Dermis blood vessel endothelial cell (primary cell): Measurements from ENCODE around the gene ITGA2. TPM values are rescaled to one million over a fixed set of nuclear protein-coding genes. Genes with fewer than 3 reads are reported as not detected.

ENCODE experiments used
- DNase-seq: peaks from one replicate; pipeline ENCODE4 v3.0.0; 2010
- total RNA-seq: library from RNA; depleted of rRNA; stranded (reverse); fragments of >200 nt; gene quantifications from 2 replicates; pipeline ENCODE4 v1.2.3, GENCODE V29; 2014

ITGA2 gene
- total RNA-seq, 1 donor from 2014 or later: 44.9 TPM

DNA sequence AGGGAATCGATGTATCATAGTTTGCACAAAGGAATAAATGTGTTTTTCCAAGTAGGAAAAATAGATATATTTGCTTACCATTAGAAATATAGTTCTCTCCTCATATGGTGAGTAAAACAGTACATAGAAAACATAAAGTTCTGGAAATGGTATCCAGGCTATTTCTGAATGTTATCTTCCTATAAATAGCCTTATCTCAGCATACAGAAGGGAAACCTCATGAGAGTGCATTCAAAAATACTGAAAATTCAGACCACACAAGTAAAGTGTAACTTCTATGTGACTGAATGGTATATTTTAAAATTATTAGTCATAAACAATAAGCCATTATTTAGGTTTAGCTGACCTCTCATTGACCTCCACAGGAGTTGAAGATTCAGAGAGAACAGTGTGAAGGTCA lies 76.9 kb downstream of the ITGA2 start:
- no peak for DNase-seq

DNA sequence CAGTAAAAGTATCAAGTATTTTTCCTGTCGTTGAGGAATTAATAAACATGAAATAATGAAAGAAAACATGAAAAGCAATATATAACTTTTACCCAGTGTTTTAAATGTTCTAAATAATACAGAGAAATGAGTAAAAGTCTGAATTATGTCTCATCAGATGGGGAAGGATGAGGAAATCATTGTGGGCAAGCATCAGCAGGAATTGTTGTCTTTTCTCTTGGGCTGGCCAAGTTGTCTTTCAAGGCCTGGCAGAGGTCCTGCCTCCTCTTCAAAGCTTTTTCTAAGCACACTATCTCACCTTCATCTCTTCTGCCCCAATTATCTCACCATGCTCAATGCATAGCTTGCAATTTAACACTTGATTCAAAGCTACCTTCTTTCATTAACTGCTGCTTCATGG lies 78.5 kb downstream of the ITGA2 start:
- no peak for DNase-seq

DNA sequence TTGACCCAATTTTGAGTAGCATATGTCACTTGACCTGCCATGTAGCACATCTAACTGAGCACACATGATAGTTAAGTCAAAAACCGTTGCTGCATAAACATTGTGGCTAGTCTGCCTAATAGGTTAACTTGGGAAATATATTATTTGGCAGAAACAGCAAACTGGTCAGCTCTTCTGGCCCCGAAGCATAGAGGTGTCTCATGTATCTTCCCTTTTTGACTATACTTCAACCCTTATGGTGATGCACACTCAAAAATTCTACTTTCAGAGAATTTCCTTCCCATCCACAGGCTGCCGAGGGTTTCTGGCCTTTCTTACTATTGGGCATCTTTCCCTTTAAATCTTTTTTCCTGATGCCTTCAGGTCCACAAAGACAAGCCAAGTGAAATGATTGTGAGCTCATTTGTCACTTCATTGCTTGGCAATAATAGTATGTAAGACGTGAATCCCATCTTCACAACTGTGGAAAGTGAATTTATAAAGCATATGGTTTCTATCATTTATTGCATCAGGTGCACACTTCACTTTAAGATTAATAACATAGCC lies 79.2 kb downstream of the ITGA2 start:
- no peak for DNase-seq

DNA sequence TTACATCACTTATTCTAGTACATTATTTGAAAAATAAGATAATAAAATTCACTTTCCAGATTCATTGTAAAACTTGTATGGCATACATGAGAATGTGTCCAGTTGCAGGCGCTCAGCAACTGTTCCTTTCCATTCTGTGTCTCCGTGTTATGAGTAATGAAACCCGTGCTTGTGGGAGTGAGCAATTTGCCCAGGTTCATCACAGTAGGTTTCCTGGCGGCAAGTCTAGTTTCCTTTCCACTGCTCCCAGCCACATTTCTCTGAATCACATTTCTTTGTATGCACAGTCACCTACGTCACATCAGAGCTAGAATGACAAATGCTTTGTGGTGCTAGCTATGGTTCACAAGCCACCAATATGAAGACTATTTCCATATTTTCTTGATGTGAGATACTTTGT lies 80.5 kb downstream of the ITGA2 start:
- DNase-seq: peak; percentile 98

DNA sequence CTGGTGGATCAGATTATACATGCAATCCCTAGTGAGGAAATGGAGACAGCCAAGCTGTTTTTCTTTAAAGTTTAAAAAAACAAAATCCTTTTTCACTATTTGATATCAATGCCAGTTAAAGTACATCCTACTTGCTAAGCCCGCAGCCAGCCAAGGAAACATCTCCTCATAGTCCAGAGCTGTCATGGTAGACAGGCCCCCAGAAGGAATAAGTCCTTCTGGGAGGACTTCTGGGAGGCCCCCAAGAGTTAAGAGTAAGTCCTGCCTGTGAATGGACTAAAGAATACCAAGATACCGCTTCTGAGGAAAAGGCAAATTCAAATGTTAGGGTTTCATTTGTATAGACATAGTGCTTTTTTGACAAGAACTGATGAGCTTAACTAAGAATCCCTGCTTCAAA lies 82.1 kb downstream of the ITGA2 start:
- no peak for DNase-seq

DNA sequence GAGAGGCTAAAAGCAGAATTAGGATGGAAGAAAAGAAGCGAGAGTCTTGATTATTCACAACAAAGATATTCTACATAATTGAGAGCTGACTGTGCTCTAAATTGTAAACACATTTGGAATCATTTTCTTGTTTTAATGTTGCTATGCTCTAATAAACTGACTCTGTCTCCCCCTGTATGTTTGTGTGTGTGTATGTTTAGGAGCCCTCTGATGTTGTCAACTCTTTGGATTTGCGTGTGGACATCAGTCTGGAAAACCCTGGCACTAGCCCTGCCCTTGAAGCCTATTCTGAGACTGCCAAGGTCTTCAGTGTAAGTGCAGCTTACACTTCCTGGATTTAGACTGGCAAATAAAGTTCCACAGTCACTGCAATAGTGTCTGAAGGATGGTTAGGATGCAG lies 82.6 kb downstream of the ITGA2 start:
- DNase-seq: no peak

DNA sequence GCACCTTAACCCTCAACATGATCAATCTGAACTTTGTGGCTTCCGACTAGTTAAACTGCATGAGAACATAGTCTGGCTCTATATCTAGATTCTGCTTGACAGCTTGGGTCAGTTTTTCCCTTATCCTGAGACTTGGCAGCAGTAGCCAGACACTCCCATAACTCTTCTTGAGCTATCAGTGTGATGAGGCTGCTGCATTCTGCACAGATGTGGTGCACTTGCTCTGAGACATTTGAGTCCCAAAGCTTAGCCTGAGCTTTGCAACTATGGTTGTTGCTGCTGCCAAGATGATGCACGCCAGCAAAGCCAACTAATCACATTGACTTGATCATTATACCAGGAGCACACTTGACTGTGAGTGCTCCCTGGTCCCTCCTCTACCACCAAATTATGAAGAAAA lies 84.2 kb downstream of the ITGA2 start:
- no peak for DNase-seq

DNA sequence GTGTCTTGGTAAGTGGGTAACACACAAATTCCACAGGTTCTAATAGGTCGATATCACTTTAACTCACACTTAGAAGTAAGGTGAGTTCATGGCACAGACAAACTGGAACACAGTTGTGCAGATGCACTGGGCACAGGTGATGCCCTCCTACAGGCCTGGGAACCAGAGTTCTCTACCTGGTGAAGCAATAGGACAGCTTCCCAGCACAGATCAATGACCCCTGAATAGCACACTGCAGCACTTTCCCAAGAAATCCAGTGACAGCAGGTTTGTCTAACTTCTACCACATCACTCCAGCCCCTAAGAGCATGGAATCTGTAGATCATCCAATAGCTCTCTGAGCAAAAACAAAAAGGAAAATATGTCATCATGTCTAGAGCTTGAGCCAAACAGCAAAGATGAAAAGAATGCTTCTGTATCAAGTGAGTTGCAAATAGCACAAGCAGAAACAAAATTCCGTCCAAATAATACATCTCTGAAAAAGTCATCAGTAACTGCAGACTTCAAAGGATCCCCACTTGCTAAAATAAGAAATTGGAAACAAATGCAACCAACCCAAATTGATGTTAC lies 86.9 kb downstream of the ITGA2 start:
- DNase-seq: no peak

DNA sequence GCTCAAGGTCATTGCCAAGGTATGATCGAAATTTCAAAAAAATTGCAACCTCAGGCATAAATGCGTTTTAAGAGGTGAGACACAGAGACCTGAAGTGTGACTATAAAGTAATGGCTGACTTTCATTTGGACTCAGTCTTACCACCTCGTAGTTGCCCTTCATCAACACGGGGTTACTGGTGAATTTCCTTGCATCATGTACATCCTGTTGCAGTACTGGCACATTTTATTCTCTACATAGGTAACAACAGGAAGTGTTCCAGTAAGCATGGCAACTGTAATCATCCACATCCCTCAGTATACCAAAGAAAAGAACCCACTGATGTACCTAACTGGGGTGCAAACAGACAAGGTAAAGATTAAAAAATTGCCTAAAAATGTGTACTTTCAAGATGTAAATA lies 91.1 kb downstream of the ITGA2 start:
- DNase-seq: peak; percentile 20

DNA sequence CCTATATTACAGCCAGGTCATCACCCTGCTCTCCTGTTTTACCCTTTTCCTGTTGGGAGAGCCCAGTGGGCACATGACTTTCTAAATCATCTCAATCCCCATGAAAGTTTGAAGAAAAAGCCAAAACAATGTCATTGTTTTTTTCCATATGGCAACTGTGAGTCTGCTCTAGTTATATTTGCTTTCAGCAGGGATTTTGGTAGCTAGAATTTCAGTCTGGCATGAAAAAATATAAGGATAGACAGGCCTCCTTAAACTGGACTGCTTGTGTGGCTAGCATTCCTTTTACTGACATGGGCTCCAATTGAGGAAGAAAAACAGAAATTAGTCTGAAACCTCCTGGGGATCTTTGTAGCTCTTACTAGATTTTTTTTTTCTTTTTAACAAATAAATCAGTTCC lies 94.8 kb downstream of the ITGA2 start:
- DNase-seq: no peak

DNA sequence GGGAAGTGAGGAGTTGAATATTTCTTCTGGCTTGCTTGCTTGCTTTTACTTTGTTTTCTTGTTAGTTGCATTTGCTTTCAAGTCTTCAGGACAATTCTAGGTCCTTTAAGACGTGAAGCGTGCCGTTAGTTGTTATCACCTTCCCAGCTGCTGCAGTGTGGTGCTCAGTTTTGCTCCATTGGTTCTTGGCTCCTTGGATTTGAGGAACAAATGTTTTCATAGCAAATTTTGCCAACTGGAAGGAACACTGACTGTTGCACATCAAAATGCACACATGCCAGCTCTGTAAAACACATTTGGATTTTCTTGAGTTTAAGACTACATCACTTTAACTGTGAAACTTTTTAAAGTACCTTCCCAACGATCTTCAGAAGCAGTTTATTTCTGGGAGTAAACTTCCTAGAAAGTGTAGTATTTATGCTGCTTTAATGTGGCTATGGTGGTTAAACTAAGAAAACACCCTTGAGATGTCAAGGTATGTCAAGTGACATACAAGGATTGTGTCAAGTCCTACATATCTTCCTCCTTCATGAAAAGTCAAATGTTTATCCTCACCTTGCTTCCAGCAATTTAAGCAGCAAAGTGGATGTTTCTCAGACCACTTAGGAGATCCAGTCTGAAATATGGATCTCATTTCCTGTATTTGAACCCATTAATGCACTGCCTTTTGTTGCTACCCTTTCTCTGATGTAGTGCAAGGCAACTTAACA lies 95.5 kb downstream of the ITGA2 start:
- DNase-seq: no peak

DNA sequence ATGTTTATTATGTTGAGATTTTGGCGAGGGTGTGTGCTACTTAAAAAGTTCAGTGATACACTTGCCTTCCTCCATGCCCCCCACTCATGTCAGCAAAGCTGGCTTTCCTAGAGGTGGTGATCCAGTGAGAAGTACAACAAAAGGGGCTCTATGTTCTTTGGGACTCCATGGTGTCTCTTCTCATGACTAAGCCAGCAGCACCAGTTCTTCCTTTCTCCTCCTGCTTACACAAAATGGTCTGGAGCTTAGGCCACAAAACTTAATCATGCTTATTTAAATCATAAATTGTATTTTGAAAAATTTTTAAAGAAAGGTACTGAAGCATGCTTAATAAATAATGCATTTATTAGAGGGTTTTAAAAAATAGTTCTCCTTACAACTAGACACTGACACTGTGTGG lies 98.0 kb downstream of the ITGA2 start:
- no peak for DNase-seq

DNA sequence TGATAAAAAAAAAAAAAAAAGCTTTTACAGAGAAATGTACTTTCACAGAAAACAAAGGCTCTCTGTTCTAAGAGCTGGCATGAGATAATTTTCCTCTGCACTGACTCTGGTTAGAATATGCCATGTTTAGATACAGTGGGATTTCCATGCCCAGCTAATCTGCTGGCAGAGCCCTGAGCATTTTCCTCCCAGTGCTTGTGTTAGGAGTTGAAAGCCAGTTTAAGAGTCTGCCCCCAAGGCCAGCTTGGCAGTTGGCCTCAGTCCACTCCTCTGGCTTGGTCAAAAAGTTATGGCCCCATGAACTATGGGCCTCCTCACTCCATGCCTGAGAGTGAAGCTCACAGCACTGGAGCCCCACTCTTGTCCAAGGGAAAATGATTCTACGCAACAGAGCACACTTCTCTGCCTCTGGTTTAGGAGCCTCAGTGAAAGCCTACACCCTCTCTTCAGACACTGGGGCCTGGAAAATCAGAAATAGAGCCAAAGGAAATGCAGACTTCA lies 98.5 kb downstream of the ITGA2 start:
- no peak for DNase-seq

DNA sequence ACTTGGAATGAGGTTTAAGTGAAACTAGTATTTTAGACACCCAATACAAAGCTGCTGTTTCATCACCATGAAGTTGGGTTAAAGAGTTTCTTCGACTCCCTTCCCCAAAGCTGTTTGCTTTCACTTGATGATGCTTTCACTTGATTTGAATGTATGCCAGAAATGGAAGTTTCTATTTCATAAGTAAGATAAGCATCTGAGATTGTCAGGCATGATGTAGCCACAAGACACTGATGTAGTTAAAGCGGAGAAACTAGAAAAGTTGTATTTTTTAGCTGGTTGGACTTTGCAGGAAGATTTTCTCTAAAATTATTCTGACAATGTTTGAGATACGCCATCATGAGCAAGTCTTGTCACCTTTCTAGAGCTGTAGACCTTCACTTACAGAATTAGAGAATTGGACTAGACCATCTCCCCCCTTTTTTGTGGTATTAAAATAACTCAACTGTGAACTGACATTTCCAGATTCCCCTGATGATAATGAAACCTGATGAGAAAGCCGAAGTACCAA lies 100.4 kb downstream of the ITGA2 start:
- DNase-seq: no peak

DNA sequence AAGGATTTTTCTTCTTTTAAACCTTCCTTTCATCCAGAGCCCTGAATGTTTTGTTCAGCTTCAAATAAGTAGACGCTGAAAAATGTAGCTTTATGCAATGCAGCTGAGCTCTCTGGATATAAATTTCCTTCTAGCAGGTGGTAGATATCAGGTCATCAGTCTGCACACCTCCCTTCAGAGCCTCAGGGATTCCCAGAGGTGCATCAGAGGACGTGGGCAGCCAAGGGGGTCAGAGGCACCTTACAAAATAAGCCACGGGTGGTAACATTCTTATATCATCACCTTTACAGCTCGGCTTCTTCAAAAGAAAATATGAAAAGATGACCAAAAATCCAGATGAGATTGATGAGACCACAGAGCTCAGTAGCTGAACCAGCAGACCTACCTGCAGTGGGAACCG lies 101.1 kb downstream of the ITGA2 start:
- no peak for DNase-seq

DNA sequence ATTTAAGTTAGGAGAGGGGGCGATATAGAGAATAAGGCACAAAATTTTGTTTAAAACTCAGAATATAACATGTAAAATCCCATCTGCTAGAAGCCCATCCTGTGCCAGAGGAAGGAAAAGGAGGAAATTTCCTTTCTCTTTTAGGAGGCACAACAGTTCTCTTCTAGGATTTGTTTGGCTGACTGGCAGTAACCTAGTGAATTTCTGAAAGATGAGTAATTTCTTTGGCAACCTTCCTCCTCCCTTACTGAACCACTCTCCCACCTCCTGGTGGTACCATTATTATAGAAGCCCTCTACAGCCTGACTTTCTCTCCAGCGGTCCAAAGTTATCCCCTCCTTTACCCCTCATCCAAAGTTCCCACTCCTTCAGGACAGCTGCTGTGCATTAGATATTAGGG lies 102.1 kb downstream of the ITGA2 start:
- peak; percentile 62 for DNase-seq

DNA sequence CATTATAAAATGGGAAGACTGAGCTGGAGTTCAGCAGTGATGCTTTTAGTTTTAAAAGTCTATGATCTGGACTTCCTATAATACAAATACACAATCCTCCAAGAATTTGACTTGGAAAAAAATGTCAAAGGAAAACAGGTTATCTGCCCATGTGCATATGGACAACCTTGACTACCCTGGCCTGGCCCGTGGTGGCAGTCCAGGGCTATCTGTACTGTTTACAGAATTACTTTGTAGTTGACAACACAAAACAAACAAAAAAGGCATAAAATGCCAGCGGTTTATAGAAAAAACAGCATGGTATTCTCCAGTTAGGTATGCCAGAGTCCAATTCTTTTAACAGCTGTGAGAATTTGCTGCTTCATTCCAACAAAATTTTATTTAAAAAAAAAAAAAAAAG lies 103.1 kb downstream of the ITGA2 start:
- no peak for DNase-seq

DNA sequence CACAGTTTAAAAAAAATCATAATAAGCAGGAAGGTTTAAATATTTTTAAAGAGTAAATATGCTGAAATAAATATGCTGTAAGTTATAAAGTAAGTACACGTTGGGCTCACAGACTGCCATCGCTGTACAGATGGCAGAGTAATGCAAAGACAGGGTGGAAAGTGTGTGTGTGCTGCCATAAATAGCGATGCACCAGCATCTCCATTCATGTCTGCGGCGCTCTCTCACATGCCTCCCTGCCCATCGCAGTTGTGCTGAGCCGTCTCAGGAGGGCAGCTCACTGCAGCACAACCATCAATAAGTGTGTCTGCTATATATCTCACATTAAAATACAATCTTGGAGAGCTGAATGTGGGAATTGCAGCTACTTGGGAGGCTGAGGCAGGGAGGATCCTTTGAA lies 106.1 kb downstream of the ITGA2 start:
- DNase-seq: no peak

DNA sequence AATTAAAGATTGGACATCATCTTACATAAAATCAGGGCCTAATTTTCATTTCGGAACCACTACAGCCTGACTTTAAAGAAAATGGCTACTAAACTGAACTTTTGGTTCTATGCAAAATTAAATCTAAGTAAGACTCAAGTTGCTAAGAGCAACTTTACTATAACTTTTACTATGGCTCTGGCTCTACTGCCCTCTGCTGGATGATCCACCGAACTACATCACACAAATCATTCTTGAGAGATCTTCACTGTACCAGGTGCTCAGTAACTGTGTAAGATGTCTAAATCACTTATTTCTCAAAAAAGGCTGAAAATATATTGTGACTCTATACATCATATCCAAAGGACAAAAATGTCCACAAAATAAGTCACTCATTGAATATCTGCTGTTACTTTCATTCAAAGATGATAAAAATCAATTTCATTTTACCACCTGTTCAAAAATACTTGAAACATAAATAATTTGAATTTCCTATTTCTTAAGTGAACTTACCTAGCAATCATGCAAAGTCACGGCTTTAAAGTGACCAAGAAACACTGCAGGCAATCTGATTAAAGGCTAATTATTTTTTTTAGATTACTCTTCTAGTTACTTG lies 106.9 kb downstream of the ITGA2 start:
- peak; percentile 87 for DNase-seq

DNA sequence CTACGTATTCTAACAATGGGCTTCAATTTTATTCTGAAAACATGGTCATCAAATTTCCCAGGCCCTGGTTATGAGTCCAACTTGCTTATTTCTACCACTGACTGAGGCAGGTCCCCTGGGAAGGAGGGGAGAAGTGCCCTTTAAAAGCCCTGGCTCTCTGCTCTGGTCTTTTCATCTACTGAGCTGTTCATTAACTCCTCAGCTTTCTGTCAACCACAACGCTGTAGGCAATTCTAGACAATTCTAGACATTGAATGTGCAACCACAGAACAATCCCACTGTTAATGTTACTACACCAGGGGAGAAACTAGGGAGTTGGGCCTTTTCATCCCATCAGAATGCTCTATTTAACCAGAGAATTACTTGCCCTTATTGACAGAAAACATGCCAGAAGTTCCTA lies 110.4 kb downstream of the ITGA2 start:
- DNase-seq: no peak

DNA sequence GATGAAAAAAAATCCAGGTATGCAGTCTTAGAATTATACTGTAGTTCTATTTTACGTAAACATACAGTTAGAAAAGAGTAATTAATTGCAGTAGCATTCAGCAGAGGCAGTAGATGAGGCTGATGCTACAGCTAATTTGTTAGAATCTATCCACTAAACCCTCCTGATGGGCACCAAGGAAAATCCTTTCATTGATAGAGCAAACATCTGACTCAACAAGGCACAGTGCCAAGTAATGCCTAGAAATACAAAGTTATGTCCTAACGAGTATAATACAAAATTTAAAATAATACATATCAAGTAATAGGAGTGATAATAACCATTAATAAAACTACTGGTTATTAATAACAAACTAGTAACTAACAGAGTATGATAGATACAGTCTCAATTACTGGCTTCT lies 111.5 kb downstream of the ITGA2 start:
- DNase-seq: no peak

DNA sequence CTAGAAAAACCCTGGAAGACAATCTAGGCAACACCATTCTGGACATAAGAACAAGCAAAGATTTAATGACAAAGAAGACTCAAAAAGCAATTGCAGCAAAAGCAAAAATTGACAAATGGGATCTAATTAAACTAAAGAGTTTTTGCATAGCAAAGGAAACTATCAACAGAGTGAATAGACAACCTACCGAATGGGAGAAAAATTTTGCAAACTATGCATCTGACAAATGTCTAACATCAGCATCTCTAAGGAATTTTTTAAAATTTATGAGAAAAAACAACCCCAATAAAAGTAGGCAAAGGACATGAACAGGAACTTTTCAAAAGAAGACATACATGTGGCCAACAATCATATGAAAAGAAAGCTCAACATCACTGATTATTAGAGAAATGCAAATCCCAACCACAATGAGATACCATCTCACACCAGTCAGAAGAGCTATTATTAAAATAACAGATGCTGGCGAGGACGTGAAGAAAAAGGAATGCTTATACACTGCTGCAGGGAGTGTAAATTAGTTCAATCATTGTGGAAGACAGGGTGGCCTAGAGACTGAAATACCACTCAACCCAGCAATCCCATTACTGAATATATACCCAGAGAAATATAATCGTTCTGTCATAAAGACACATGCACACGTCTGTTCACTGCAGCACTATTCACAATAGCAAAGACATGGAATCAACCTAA lies 116.6 kb downstream of the ITGA2 start:
- no peak for DNase-seq

DNA sequence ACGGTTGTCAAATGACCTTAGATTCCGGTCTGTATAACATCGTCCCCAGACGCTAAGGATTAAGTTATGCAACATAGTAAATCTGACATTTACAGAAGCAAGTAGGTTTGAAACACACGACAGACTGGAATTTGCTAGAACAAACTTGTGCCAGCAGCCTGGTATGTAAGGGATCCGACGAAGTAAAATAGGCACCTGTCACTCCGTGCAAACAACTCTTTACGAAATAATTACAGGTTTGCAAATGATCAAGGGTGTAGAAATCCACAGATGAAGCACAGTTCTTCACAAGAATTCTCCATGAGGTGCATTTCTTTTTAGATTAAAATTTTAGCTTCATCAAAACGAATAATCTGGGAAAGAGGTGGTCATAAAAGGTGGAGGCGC lies 119.9 kb downstream of the ITGA2 start:
- peak; percentile 36 for DNase-seq
